Natural killer cell (primary cell): ENCODE measurements around the gene RPRD1B. TPM values are rescaled to one million over a fixed set of nuclear protein-coding genes. Genes with fewer than 3 reads are reported as not detected.

ENCODE experiments used
- ATAC-seq, 3 donors: fragments of 150-1000 bp in 2 of 3; fragments of 200-7000 bp in 1 of 3; cut with Tn5 transposase; 1 replicate in 1 of 3; 2 replicates in 2 of 3; pipeline ENCODE4 v1.10.0; 2021; ENCODE audit warnings: mild to moderate bottlenecking in 2 of 3, moderate library complexity in 2 of 3
- DNase-seq, 2 donors: peaks; one replicate each; pipeline versions ENCODE4 v3.0.0 to v3.0.0-alpha.2; 2013 to 2021; ENCODE audit warnings: mixed read lengths in 1 of 2
- H3K27ac ChIP-seq: one replicate; pipeline ENCODE4 v1.5.1; 2013; ENCODE audit warnings: mild to moderate bottlenecking, low read length
- H3K27me3 ChIP-seq: one replicate; pipeline ENCODE4 v1.6.1; 2013; ENCODE audit warnings: low read length; ENCODE audit not compliant: control insufficient read depth, insufficient read depth
- H3K36me3 ChIP-seq: one replicate; pipeline ENCODE4 v1.6.1; 2013; ENCODE audit warnings: low read length; ENCODE audit not compliant: control insufficient read depth, insufficient read depth
- H3K4me1 ChIP-seq: one replicate; pipeline ENCODE4 v1.6.1; 2013; ENCODE audit warnings: low read length; ENCODE audit not compliant: control insufficient read depth, insufficient read depth
- H3K4me3 ChIP-seq: one replicate; pipeline ENCODE4 v1.5.1; 2013; ENCODE audit warnings: low read length
- H3K9me3 ChIP-seq: one replicate; pipeline ENCODE4 v1.6.1; 2013; ENCODE audit warnings: low read length; ENCODE audit not compliant: control insufficient read depth, insufficient read depth
- H3K27ac Mint-ChIP-seq, 2 donors: one replicate each; pipeline ENCODE4 v1.8.0; 2022; ENCODE audit warnings: mild to moderate bottlenecking in 2 of 2, mixed read lengths in 2 of 2, moderate library complexity in 1 of 2
- H3K27me3 Mint-ChIP-seq, 2 donors: one replicate each; pipeline ENCODE4 v1.8.0; 2022; ENCODE audit warnings: low read depth in 2 of 2, mixed read lengths in 2 of 2
- H3K36me3 Mint-ChIP-seq: one replicate; pipeline ENCODE4 v1.8.0; 2022; ENCODE audit warnings: mixed read lengths
- H3K4me1 Mint-ChIP-seq, 2 donors: one replicate each; pipeline ENCODE4 v1.8.0; 2022; ENCODE audit warnings: mixed read lengths in 2 of 2
- H3K4me3 Mint-ChIP-seq: one replicate; pipeline ENCODE4 v1.8.0; 2022; ENCODE audit warnings: mild to moderate bottlenecking, moderate library complexity, mixed read lengths
- H3K9me3 Mint-ChIP-seq, 2 donors: one replicate each; pipeline ENCODE4 v1.8.0; 2022; ENCODE audit warnings: mixed read lengths in 2 of 2
- WGBS: methylation state at CpG from one replicate; pipeline ENCODE4 v1.1.7; 2013; ENCODE audit warnings: missing lambda C conversion rate; ENCODE audit not compliant: insufficient coverage; 5-methylcytosine and 5-hydroxymethylcytosine counted together
- intact Hi-C: fragments of 100-400 bp; cut with micrococcal nuclease; formaldehyde crosslinking; loops from one replicate; pipeline ENCODE4 v1.14.2; 2022
- total RNA-seq, 4 donors: library from RNA; stranded (reverse); fragments of 120-200 nt in 1 of 4; gene quantifications; one replicate each; pipeline versions ENCODE4 v1.2.3 to v1.2.4, GENCODE V29; 2013 to 2022
- TF ChIP-seq, protein P1 (sequence below): fragments of 200-600 bp; IDR thresholded peaks from one replicate; pipeline ENCODE4 v1.8.0; 2022; ENCODE audit warnings: antibody characterized with exemption

The RPRD1B gene
- total RNA-seq, 3 donors from 2014 or later (not counting 1 experiment from before 2014, with no cell fraction given), result 75.8 to 87.3 (median 77.6) TPM

DNA sequence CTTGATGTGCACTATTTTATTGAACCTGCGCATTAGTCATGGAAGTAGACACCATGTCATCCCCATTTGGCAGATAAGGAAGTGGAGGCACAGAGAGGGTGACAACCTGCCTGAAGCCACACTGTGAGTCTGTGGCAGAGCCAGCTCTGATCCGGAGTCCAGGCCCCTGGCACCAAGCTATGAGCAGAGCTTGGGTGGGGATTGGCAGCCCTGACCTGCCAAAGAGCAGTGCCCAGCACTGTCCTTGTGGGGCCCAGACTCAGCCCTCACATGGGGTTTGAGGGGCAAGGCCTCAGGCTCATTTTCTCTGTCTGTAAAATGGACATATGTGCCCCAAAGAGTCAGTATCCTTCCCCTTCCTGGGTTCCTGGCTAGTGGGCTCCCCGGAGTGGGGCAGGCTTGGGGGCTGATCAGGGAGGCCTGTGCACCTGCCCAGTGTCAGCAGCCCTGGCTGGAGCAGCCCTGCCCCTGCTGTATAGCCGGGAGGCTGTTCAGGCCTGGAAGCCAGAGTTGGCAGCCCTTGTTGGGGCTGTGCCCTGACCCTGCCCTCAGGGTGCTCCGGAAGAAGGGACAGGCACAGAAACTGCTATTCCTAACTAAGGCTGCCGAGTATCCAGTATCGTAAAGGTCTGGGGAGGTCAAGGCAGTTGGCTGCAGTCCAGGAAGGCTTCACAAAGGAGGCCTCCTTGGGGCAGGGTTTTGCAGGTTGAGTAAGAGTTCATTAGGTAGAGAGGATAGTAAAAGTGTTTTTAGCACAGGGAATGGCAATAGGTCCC is 92.8 kb downstream of the RPRD1B start:
- H3K27ac Mint-ChIP-seq, result no peak overlapping the region
- TF ChIP-seq, protein P1, sequence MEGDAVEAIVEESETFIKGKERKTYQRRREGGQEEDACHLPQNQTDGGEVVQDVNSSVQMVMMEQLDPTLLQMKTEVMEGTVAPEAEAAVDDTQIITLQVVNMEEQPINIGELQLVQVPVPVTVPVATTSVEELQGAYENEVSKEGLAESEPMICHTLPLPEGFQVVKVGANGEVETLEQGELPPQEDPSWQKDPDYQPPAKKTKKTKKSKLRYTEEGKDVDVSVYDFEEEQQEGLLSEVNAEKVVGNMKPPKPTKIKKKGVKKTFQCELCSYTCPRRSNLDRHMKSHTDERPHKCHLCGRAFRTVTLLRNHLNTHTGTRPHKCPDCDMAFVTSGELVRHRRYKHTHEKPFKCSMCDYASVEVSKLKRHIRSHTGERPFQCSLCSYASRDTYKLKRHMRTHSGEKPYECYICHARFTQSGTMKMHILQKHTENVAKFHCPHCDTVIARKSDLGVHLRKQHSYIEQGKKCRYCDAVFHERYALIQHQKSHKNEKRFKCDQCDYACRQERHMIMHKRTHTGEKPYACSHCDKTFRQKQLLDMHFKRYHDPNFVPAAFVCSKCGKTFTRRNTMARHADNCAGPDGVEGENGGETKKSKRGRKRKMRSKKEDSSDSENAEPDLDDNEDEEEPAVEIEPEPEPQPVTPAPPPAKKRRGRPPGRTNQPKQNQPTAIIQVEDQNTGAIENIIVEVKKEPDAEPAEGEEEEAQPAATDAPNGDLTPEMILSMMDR, result no peak
- peak in 1 of 3 donors; percentile 35 for ATAC-seq
- H3K4me3 Mint-ChIP-seq, result no peak overlapping the region
- 93% methylated on average over 7 of the region's 7 CpGs for WGBS
- H3K4me1 Mint-ChIP-seq, result no peaks in the 10 kb centered on the region
- Histone ChIP-seq H3K36me3 (no peaks in the 10 kb centered on the region), H3K9me3 (no peaks in the 10 kb centered on the region), H3K4me1 (no peaks in the 10 kb centered on the region), H3K27me3 (no peaks in the 10 kb centered on the region), H3K4me3 (no peak overlapping the region), H3K27ac (no peak overlapping the region)
- no peaks in the 10 kb centered on the region for H3K36me3 Mint-ChIP-seq
- H3K9me3 Mint-ChIP-seq, result no peaks in the 10 kb centered on the region
- DNase-seq, result no peak
- no peaks in the 10 kb centered on the region for H3K27me3 Mint-ChIP-seq
- intact Hi-C loops, result no loop called here

DNA sequence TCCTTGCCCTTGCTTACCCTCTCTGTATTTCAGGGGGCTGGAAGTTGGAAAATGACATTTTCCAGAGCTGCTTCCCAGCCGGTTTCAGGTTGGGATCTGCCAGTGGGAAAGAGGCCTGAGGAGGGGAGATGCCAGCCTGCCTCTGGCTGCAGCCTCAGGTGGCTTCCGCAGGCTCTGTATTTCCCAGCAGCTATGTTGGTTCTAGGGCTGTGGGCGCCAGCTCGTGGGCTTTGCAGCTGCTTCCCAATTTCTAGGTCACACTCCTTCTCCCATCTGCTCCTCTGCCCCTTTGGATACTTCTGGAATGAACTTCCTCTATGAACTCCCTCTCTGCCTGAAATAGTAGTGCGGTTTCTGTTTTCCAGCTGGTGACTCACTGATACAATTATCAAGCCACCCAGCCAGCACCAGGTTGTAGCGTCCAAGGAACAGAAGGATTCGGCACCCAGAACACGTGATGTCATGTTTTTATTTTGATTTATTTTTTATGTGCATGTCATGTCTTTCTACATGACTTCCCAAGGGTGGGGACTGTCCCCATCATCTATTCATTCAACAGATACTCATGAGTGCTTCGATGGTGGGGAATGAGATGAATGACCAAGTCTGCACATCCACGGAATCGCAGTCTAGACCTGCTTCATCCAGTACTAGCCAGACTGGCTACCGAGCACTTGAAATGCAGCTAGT is 93.5 kb downstream of the RPRD1B start:
- Mint-ChIP-seq H3K27ac (no peak overlapping the region), H3K36me3 (no peaks in the 10 kb centered on the region), H3K27me3 (no peaks in the 10 kb centered on the region), H3K4me1 (no peaks in the 10 kb centered on the region), H3K9me3 (no peaks in the 10 kb centered on the region), H3K4me3 (no peak overlapping the region)
- ATAC-seq, result no peak
- Histone ChIP-seq H3K4me1 (no peaks in the 10 kb centered on the region), H3K36me3 (no peaks in the 10 kb centered on the region), H3K27me3 (no peaks in the 10 kb centered on the region), H3K27ac (no peak overlapping the region), H3K9me3 (no peaks in the 10 kb centered on the region), H3K4me3 (no peak overlapping the region)
- DNase-seq, result no peak
- intact Hi-C loops, result no loop called here
- TF ChIP-seq, protein P1, result no peak
- WGBS, result 95% methylated on average over 10 of the region's 12 CpGs

DNA sequence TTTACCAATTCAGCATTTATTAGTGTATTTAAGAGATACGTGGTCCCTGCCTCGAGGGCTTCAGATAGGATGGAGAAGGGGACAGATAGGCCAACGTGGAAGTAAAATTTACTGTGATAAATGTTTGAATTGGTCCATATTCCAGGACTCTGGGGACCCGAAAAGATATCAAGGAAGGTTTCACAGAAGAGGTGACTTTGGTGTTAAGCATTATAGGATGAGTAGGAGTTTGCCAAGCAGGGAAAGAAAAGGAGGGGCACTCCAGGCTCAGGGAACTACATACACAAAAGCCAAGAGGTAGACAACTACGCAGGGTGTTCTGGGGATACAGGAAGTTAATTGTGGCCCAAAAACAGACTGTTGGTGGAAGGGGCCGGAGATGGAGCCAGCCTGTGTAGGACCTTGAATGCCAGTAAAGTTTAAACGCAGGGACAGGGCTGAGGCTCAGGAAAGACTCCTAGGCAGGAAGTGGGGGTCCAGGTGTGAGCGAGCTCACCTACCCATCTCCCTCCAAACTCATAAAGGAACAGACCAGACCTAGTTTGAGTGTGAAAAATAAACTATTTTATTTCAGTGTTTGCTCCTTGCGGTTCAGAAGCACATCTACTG is 94.5 kb downstream of the RPRD1B start:
- WGBS, result 87% methylated on average over 8 of the region's 9 CpGs
- H3K27ac ChIP-seq, result no peak overlapping the region
- intact Hi-C loops, result no loop called here

More for the DNA sequence above, 94.5 kb downstream of the RPRD1B start:
- DNase-seq (no peak), ATAC-seq (no peak)
- H3K4me3 Mint-ChIP-seq, result no peak overlapping the region
- no peaks in the 10 kb centered on the region for H3K4me1 Mint-ChIP-seq
- Histone ChIP-seq H3K9me3 (no peaks in the 10 kb centered on the region), H3K4me1 (no peaks in the 10 kb centered on the region), H3K4me3 (no peak overlapping the region), H3K36me3 (no peaks in the 10 kb centered on the region), H3K27me3 (no peaks in the 10 kb centered on the region)
- H3K9me3 Mint-ChIP-seq, result no peaks in the 10 kb centered on the region
- TF ChIP-seq, protein P1, result no peak
- no peaks in the 10 kb centered on the region for H3K27me3 Mint-ChIP-seq
- no peaks in the 10 kb centered on the region for H3K36me3 Mint-ChIP-seq
- H3K27ac Mint-ChIP-seq, result no peak overlapping the region
